K562 (cell line): Measurements from ENCODE around the gene HNRNPH3. TPM values are rescaled to one million over a fixed set of nuclear protein-coding genes. Genes with fewer than 3 reads are reported as not detected.

ENCODE experiments used
- GABPB1 ChIP-seq: sonication (generic); formaldehyde crosslinking; IDR thresholded peaks from 2 replicates; pipeline ENCODE4 v1.8.0; 2022; ENCODE audit warnings: mild to moderate bottlenecking, missing genetic modification reagents
- HMG20B ChIP-seq: fragments of 250-450 bp; sonication (Bioruptor Pico); IDR thresholded peaks from 2 replicates; pipeline ENCODE4 v1.5.0; 2021; ENCODE audit warnings: mild to moderate bottlenecking
- PCBP2 ChIP-seq: fragments of 200-400 bp; formaldehyde crosslinking; IDR thresholded peaks from 2 replicates; pipeline ENCODE4 v1.6.1; 2018; ENCODE audit warnings: low read length, low read depth, mild to moderate bottlenecking, moderate library complexity; ENCODE audit not compliant: poor library complexity, severe bottlenecking
- STAG1 ChIP-seq: sonication (generic); formaldehyde crosslinking; IDR thresholded peaks from 2 replicates; pipeline ENCODE4 v1.5.0; 2020; ENCODE audit warnings: missing genetic modification reagents, borderline replicate concordance
- ZNF12 ChIP-seq: sonication (generic); formaldehyde crosslinking; IDR thresholded peaks from 2 replicates; pipeline ENCODE4 v1.4.0; 2020; ENCODE audit warnings: mild to moderate bottlenecking, missing genetic modification reagents
- ZNF41 ChIP-seq: fragments of 250-450 bp; sonication (Bioruptor Pico); conservative IDR thresholded peaks from 2 replicates; pipeline ENCODE4 v1.4.0; 2020; ENCODE audit warnings: mild to moderate bottlenecking
- polyA plus RNA-seq, 8 experiments: library from polyadenylated mRNA; depleted of rRNA in 4 of 8; stranded (reverse) in 5 of 8; unstranded in 3 of 8; fragments of >200 nt; fragmentation: Nextera tagmentation in 2 of 8; fragmentation: Illumina TruSeq in 1 of 8; extraction: Ambion mirVana in 2 of 8; extraction: Trizol in 1 of 8; gene quantifications; 2 replicates each; pipeline versions ENCODE4 v1.2.1 to v1.2.3, GENCODE V29; 2011 to 2014; ENCODE audit warnings: inconsistent platforms in 1 of 8, missing spikeins in 1 of 8
- total RNA-seq, 7 experiments: library from RNA; depleted of rRNA in 6 of 7; stranded (reverse); fragments of >200 nt in 6 of 7; fragmentation: Illumina TruSeq in 2 of 7; extraction: Trizol in 2 of 7; gene quantifications; 2 replicates each; pipeline versions ENCODE4 v1.2.1 to v1.2.3, GENCODE V29; 2011 to 2021; ENCODE audit warnings: low replicate concordance in 1 of 7
- TF ChIP-seq, protein P1 (sequence below), 2 experiments: fragments of 450-650 bp; IDR thresholded peaks; 2 replicates each; pipeline ENCODE4 v1.6.1; 2016; ENCODE audit warnings: mild to moderate bottlenecking in 2 of 2, borderline replicate concordance in 1 of 2, low read depth in 1 of 2, moderate library complexity in 1 of 2
- TF ChIP-seq, protein P2 (sequence below): fragments of 450-650 bp; formaldehyde crosslinking; IDR thresholded peaks from 2 replicates; pipeline ENCODE4 v1.4.0; 2020; ENCODE audit warnings: mild to moderate bottlenecking

HNRNPH3 gene
- total and polyA plus RNA-seq, 9 of the 15 experiments (the other 6 are each of a cell fraction or from before 2014, with no cell fraction given) = 52.8 to 562 (median 152) TPM

DNA sequence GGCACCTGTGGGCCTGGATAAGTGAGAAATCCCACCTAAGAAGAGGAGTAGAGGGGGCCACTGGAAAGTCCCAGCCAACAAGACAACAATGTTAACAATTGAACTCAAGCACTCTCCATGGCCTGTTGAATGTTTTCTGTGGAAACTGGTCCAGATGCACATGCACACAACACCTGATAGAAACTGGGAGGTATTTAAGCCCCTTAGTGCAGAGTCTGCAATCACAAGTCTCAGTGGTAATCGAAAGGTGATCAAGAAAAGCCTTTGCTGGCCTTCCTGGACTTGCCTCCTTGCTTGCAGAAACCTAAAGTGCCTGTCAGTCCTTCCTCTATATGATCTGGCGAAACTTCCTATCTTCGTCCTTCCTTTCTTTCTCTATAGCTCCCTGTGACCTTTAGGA lies 30.6 kb upstream of the HNRNPH3 start (continued):
- TF ChIP-seq, protein P1, sequence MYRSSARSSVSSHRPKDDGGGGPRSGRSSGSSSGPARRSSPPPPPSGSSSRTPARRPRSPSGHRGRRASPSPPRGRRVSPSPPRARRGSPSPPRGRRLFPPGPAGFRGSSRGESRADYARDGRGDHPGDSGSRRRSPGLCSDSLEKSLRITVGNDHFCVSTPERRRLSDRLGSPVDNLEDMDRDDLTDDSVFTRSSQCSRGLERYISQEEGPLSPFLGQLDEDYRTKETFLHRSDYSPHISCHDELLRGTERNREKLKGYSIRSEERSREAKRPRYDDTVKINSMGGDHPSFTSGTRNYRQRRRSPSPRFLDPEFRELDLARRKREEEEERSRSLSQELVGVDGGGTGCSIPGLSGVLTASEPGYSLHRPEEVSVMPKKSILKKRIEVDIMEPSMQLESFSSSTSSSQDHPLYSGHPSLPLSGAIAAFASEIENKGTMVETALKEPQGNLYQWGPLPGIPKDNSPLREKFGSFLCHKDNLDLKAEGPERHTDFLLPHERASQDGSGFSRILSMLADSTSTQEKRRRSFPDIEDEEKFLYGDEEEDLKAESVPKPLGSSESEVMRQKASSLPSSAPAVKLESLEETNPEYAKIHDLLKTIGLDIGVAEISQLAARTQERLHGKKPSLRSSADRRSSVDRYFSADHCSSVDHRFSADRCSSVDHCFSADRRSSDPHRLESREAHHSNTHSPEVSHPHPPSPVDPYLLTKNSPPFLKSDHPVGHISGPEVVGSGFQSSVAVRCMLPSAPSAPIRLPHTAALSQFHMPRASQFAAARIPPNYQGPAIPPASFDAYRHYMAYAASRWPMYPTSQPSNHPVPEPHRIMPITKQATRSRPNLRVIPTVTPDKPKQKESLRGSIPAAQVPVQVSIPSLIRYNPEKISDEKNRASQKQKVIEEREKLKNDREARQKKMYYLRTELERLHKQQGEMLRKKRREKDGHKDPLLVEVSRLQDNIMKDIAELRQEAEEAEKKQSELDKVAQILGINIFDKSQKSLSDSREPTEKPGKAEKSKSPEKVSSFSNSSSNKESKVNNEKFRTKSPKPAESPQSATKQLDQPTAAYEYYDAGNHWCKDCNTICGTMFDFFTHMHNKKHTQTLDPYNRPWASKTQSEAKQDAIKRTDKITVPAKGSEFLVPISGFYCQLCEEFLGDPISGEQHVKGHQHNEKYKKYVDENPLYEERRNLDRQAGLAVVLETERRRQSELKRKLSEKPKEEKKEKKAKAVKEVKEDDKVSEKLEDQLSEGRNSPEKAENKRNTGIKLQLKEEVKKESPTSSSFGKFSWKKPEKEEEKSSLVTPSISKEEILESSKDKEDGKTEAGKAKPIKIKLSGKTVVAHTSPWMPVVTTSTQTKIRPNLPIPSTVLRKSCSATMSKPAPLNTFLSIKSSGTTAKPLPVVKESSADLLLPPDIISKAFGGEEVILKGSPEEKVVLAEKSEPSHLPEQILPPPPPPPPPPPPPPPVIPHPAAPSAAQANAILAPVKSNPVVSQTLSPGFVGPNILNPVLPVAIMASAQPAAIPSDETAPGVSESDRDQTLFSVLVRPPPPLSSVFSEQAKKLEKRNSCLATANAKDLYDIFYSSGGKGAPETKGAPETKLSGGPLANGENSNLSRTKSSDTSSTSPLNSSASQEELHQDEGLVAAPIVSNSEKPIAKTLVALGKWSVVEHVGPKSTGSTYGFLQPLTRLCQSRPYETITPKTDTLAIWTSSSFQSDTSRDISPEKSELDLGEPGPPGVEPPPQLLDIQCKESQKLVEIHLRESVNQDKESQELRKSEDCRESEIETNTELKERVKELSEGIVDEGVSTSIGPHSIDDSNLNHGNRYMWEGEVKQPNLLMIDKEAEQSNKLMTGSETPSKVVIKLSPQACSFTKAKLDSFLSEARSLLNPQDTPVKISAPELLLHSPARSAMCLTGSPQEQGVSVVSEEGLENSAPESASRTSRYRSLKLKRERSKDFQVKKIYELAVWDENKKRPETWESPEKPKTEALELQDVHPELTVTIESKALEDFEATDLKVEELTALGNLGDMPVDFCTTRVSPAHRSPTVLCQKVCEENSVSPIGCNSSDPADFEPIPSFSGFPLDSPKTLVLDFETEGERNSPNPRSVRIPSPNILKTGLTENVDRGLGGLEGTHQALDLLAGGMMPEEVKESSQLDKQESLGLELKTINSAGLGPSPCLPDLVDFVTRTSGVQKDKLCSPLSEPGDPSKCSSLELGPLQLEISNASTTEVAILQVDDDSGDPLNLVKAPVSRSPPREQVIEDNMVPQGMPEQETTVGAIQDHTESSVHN (IDR thresholded peaks at IDR 0.05; ENCODE audit: borderline replicate concordance in 1 of 2, low read depth in 1 of 2) = no peak
- TF ChIP-seq ZNF12 (CRISPR knock-in tag) (no peak), PCBP2 (no peak), HMG20B (no peak), GABPB1 (CRISPR knock-in tag) (no peak), ZNF41 (CRISPR knock-in tag) (no peak), STAG1 (CRISPR knock-in tag) (no peak)
- TF ChIP-seq, protein P2, sequence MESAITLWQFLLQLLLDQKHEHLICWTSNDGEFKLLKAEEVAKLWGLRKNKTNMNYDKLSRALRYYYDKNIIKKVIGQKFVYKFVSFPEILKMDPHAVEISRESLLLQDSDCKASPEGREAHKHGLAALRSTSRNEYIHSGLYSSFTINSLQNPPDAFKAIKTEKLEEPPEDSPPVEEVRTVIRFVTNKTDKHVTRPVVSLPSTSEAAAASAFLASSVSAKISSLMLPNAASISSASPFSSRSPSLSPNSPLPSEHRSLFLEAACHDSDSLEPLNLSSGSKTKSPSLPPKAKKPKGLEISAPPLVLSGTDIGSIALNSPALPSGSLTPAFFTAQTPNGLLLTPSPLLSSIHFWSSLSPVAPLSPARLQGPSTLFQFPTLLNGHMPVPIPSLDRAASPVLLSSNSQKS (CRISPR knock-in tag) = no peak
- TF ChIP-seq, all 486 proteins: peak for 0
